Activated effector memory CD4-positive, alpha-beta T cell treated with anti-CD3 and anti-CD28 coated beads, Interleukin-2, amount 50 U/mL, for 16 hours (primary cell): ENCODE data around the gene TIMM44.
A peak's percentile ranks its signal among the peaks of the same experiment; 100 is the strongest.
"Not testable (repeated sequence)": the region's sequence is repeated elsewhere in the genome, so short reads cannot be mapped to it uniquely, and the experiment has no call there.

Source experiments
- DNase-seq: peaks from one replicate; pipeline ENCODE4 v3.0.0-alpha.2; 2020

Gene TIMM44

GRCh38 chr19:7924241-7924640 is 19.2 kb downstream of the TIMM44 start:
- DNase-seq, result no peak

- DNase-seq, result no peak
Measured at GRCh38 chr19:7923295-7924191, 19.9 kb downstream of the TIMM44 start.

- no peak for DNase-seq
Measured at GRCh38 chr19:7922836-7923195, 20.6 kb downstream of the TIMM44 start.

GRCh38 chr19:7921967-7922835 is 21.3 kb downstream of the TIMM44 start:
- DNase-seq, result no peak

GRCh38 chr19:7921302-7921966 is 22.0 kb downstream of the TIMM44 start:
- no peak for DNase-seq

- DNase-seq, result peak; percentile 99
Measured at GRCh38 chr19:7920519-7921301, 22.8 kb downstream of the TIMM44 start.

- DNase-seq, result peak; percentile 98
Measured at GRCh38 chr19:7919610-7920518, 23.6 kb downstream of the TIMM44 start, which contains the start of gene SNAPC2. Gene SNAPC2 (plus strand): TSS chr19:7920338. CDS start chr19:7920367, 29 bp downstream.

DNA sequence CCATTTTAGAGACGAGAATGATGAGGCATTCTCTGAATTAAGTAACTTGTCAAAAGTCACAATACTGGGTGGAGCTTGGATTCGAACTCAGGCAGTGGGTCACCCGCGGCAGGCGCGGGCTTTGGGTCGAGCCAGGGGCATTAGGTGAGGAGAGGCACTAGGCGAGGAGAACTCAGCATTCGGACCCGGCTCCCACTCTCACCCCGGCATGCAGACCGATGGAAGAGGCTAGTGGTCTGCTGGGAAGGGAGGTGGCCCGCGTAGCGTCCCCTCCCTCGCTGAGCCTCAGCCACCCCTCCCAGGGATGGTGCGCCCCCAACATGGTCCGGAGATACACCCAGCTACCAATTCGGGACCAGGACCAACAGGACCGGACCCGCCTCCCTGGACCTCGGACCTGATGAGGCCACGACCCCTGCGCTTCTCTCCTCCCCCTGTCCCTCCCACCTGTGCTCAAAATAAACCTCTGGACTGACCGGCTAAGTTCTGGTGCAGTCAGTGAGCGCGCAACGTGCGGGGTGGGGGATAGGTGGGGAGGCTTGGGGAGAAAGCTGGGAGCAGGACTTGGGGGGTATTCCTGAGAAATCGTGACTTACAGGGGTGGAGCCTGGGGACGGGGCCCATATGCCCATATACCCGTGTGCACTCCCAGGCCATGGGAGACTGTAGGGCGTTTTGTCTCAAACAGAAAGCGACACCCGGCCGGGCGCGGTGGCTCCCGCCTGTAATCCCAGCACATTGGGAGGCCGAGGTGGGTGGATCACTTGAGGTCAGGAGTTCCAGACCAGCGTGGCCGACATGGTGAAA is 24.6 kb downstream of the TIMM44 start:
- DNase-seq, result no peak

DNA sequence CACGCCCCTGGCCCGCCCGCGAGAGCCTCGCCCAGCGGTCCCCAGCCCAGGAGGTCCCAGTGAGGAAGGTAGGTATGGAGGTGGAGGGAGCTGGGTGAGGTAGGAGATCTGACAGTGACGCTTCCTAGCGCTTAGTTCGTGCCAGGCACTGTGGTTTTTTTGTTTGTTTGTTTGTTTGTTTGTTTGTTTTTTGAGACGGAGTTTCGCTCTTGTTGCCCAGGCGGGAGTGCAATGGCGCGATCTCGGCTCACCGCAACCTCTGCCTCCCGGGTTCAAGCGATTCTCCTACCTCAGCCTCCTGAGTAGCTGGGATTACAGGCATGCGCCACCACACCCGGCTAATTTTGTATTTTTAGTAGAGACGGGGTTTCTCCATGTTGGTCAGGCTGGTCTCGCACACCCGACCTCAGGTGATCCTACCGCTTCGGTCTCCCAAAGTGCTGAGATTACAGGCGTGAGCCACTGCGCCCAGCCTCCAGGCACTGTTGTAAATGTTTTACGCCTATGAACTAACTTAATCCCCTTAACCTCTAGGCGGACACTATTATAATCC is 25.3 kb downstream of the TIMM44 start:
- not testable (repeated sequence) for DNase-seq

DNA sequence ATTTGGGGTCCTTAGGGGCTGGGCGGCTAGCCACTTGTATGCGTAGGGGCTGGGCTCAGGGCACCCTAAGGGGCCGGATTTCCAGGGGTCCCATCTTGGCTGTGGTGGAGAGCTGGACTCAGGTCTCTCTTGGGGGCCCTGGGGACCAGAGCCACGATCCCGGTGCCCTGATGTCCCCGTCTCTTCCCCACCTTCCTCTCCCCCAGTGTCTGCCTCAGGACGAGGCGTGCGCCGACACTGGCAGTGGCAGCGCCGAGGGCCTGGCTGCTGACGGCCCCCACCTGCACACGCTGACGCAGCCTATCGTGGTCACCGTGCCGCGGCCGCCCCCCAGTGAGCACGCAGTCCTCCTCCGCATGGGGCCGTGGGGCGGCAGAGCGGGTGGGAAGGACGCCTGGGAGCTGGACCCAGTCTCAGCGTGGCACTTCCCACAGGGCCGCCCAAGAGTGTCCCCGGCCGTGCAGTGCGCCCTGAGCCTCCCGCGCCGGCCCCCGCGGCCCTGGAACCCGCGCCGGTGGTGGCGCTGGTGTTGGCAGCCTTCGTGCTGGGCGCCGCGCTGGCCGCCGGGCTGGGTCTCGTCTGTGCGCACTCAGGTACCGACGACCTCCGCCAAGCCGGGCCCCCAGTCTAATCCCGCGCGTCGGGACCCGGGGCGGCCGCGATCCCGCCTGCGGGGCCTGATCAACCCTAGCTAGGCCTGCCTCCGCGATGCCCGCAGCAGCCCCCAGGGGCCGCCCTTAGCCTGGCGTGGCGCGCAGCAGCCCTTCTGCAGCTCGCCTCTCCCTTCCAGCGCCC is 26.0 kb downstream of the TIMM44 start:
- DNase-seq, result peak; percentile 85

GRCh38 chr19:7916955-7917266 is 26.6 kb downstream of the TIMM44 start:
- DNase-seq, result no peak

GRCh38 chr19:7916103-7916954 is 27.1 kb downstream of the TIMM44 start:
- peak; percentile 85 for DNase-seq

- DNase-seq, result no peak
Measured at GRCh38 chr19:7915250-7916102, 28.0 kb downstream of the TIMM44 start.

DNA sequence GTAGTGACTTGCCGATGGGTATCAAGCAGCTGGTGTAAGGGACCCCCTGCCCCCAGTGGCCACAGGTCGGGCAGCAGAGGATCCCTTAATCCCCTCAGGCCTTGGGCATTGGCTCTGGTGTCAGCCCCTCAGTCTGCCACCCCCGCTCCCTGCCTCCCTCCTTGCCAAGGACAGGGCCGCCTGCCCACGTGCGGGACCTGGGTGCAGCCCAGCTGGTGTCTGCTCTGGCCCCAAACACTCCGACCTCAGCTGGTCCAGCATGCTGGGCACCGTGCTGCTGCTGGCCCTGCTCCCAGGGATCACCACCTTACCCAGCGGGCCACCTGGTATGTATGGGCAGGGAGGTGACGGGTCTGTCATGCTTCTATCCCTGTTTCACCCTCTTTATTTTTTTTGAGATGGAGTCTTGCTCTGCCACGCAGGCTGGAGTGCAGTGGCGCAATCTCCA is 28.8 kb downstream of the TIMM44 start, which contains the start of gene TGFBR3L:
Gene TGFBR3L (plus strand): TSS at position 233 of the 448 bp plus-strand sequence.
- DNase-seq, result no peak

DNA sequence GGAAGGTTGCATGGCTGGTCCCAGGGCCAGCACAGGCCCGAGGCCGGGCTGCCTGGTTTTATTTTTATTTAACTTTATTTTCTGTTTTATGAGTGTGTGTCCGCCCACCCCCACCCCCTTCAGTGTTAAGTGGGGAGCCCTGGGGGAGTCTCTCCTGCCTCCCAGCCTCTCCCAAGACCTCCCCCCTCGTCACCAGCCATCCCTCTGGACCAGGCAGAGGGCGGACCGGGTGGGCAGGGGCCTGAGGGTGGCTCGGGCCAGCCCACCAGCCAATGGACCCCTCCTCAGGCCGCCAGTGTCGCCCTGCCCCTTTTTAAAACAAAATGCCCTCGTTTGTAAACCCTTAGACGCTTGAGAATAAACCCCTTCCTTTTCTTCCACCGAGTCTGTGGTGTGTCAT is 29.4 kb downstream of the TIMM44 start:
- no peak for DNase-seq

DNA sequence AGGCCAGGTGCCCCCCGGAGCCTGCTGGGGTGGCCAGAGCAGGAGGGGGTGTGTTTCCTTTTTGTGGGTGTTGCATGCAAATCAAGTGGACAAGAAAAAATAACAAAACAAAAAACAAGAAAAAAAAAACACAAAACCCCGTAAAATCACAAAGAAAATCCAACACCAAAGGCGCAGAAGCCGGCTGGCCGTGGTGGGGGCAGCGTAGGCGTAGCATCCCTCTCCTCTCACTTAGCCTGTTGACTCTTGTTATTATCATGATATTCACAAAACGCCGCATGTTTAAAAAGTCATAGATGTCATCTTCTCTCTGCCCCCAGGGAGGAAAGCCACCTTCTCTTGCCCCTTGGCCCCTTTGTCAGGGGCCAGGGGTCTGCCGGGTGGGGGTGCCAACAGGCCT is 29.8 kb downstream of the TIMM44 start:
- no peak for DNase-seq
